ENCODE measurements around the gene FAM25A.

DNA sequence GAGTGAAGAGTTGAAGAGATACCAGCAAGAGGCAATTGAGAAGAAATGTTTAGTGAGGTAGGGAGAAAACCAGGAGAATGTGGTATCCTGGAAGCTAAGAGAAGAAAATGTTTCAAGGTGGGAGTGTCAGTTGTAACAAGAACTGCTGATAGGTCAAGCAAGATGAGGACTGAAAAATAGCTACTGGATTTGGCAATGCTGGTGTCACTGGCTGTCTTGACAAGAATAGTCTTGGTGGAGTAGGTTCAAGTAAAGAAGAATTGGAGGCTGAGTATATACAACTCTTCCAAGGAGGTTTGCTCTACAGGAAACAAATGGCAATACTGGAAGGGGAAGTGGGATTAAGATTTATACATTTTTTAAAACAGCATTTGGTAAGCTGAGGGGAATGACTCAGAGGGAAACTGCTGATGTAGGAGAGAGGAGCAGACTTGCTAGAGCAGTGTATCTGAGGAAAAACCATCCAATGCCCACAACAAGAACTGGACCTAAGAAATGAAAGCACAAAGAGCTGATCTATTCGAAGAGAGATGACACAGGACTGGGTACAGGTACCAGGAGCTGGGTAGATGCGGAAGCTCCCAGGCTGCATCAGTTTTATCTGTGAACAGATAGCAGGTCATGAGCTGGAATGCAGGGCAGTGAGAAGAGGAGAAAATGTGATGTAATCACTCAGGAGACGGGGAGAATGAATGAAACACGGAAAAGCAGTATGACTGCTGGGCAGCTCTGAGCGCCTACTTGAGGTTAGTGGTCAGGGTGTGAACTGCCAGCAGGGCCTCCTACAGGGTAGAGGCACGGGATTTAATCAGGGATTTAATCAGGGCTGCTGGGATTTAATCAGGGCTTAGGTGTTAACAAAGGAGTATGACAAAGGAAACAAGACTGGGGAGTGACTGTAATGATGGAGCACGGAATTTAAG, 34.5 kb downstream of the FAM25A start:
- TF ChIP-seq, protein P1, sequence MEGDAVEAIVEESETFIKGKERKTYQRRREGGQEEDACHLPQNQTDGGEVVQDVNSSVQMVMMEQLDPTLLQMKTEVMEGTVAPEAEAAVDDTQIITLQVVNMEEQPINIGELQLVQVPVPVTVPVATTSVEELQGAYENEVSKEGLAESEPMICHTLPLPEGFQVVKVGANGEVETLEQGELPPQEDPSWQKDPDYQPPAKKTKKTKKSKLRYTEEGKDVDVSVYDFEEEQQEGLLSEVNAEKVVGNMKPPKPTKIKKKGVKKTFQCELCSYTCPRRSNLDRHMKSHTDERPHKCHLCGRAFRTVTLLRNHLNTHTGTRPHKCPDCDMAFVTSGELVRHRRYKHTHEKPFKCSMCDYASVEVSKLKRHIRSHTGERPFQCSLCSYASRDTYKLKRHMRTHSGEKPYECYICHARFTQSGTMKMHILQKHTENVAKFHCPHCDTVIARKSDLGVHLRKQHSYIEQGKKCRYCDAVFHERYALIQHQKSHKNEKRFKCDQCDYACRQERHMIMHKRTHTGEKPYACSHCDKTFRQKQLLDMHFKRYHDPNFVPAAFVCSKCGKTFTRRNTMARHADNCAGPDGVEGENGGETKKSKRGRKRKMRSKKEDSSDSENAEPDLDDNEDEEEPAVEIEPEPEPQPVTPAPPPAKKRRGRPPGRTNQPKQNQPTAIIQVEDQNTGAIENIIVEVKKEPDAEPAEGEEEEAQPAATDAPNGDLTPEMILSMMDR (IDR thresholded peaks at IDR 0.05; ENCODE audit: low read length): no peak
- TF ChIP-seq EZH2 (IDR thresholded peaks at IDR 0.05; ENCODE audit: borderline replicate concordance, low read length): no peak

Measured in OCI-LY1 (cell line).